ENCODE data around the gene CDH24.

DNA sequence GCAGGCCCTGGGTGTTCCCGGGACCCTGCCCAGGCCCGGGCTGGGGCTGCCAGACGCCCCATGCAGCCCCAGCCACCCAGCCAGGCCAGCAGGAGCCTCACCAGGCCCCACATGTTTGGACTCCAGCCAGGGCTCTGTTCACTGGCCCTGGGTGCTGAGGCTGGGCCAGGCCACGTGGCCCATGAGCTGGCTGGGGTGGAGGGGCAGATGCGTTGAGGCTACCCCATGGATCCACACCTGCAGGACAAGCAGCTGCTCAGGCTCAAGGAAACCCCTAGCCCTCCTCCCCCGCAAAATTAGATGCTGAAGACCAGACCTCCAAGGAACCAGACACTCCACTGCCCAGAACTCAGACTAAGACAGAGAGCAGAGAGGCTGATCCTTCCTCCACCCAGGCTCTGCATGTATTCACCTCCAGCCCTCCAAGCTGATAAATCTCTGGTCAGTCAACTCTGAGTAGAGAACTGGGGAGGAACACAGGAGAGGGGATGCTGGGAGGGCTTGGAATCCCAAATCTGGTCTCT, 1.6 kb downstream of the CDH24 start:
- TF ChIP-seq, protein P1, sequence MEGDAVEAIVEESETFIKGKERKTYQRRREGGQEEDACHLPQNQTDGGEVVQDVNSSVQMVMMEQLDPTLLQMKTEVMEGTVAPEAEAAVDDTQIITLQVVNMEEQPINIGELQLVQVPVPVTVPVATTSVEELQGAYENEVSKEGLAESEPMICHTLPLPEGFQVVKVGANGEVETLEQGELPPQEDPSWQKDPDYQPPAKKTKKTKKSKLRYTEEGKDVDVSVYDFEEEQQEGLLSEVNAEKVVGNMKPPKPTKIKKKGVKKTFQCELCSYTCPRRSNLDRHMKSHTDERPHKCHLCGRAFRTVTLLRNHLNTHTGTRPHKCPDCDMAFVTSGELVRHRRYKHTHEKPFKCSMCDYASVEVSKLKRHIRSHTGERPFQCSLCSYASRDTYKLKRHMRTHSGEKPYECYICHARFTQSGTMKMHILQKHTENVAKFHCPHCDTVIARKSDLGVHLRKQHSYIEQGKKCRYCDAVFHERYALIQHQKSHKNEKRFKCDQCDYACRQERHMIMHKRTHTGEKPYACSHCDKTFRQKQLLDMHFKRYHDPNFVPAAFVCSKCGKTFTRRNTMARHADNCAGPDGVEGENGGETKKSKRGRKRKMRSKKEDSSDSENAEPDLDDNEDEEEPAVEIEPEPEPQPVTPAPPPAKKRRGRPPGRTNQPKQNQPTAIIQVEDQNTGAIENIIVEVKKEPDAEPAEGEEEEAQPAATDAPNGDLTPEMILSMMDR (optimal IDR thresholded peaks at IDR 0.05 in 1 of 3, IDR thresholded peaks at IDR 0.05 in 1 of 3, conservative IDR thresholded peaks at IDR 0.05 in 1 of 3; ENCODE audit: extremely low read depth in 1 of 3, insufficient read depth in 2 of 3, low read length in 3 of 3), result no peak
- TF ChIP-seq EZH2 (IDR thresholded peaks at IDR 0.05; ENCODE audit: low read length), result no peak
